Stimulated activated CD4-positive, alpha-beta T cell treated with anti-CD3 and anti-CD28 coated beads, TNF-alpha, amount 100 ng/mL, for 24 hours (primary cell): Measurements from ENCODE around the gene TXLNB.
A peak's percentile ranks its signal among the peaks of the same experiment; 100 is the strongest.
"Not testable (repeated sequence)": the region's sequence is repeated elsewhere in the genome, so short reads cannot be mapped to it uniquely, and the experiment has no call there.

ENCODE experiments used
- DNase-seq, 3 experiments: peaks; one replicate each; pipeline ENCODE4 v3.0.0-alpha.2; 2020; ENCODE audit warnings: low read depth in 3 of 3

TXLNB gene

DNA sequence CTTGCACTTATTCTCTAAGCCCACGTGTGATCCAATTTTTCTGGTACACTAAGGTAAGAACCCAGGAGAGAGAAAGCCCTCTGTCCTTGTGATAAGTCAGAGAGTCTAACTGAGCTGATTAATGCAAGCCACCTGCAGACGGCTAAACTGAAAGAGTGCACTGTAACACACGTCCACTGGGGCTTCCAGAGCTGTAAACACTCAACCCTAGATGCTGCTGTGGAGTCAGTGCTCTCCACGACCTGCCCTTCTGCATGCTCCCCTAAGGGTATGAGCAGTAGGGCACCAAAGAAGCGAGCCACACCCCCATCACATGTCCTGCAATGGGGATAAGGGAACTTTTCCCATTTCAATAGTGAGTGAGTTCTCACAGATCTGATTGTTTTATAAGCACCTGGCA lies 55.7 kb downstream of the TXLNB start:
- no peak for DNase-seq

DNA sequence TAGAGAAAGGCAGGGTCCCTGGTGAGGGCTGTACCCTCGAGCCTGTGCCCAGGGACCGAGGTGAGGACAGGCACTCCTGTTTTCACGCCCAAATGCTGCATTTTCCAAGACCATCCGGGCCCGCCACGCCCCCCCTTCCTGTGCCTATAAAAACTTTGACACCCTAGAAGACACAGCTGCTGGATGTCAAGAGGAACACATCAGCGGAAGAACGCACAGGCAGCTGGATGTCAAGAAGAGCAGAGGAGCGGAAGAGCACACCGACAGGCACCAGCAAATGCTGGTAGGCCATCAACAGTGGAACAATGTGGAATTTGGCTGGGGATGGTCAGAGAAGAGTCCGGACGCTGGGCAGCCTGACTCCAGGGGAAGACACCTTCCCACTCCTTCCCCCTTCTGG lies 56.1 kb downstream of the TXLNB start:
- no peak for DNase-seq

DNA sequence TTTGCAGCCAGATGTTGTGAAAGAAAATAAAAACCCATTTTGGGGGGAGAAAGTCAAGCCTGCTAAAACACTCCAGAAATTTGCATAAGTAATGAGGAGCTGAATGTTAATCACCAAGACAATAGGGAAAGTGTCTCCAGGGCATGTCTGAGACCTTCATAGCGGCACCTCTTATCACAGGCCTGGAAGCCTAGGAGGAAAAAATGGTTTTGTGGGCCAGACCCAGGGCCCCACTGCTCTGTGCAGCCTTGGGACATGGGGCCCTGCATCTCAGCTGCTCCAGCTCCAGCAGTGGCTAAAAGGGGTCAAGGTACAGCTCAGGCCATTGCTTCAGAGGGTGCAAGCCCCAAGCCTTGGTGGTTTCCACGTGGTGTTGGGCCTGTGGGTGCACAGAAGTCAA lies 57.6 kb downstream of the TXLNB start:
- DNase-seq, result not testable (repeated sequence)

DNA sequence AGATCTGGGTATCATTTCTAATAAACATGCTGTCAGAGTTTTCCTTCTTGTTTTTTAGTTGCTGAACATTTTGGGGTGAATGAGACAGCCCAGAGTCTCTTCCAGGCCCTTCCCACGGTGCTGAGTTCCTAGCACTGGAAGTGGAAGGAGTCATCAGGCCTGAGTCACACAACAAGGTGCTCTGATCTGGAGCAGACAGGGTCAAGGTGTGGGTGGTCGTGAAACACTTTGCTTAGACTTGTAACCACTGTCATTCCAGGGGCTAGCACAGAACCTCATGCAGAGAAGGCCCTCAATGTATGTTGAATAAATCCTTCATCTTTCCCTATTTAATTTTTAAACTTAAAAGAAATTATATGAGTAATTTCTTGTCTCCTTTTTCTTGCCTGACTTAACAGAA lies 60.6 kb downstream of the TXLNB start:
- DNase-seq, result no peak

DNA sequence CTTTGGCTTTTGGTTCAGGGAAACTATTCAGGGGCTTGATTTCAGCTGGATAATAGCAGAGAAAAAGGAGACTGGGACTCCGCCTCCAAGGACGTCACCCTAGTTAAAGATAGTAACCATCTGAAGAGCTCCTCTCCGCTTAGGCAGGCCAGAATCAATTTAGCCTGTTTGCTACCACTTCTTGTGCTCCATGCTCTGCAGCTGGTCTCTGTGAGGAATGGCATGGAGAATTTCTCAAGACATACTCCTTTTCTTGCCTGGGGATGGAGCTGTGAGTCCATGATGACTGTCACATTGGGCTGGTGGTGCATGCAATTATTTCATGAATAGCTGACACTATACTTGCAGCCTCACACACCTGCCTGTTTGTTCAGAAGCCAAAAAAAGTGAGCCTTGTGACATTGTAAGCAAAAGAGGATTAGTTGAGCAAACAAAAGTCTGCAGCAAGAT lies 61.4 kb downstream of the TXLNB start:
- no peak for DNase-seq

DNA sequence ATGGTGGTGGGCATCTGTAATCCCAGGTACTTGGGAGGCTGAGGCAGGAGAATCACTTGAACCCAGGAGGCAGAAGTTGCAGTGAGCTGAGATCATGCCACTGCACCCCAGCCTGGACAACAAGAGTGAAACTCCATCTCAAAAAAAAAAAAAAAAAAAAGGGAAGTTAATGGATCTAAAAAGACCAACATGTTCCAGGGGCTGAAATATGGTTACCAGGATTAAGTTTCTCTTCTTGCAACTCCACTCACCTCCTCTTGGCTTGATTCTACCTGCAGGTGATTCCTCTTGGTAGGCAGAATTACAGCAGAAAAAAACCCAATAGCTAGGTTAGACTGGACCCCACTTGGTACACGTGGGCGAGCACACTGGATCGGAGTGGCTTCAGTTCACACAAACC lies 63.4 kb downstream of the TXLNB start:
- DNase-seq, result not testable (repeated sequence)

DNA sequence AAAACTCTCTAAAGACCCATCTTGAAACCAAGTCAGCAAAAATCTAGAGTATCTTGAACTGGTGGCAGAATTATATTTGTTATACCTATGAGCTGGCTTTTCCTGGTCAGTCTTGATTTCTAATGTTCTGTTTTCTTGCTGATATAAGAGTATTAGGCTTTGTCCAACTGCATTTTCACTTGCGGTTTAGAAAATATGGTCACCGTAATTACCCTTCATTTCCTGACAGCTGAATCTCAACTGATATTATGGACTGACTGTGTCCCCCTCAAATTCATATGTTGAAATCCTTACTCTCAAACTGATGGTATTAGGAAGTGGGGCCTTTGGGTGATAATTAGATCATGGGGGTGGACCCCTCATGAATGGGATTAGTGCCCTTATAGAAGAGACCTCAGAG lies 72.1 kb downstream of the TXLNB start:
- no peak for DNase-seq

DNA sequence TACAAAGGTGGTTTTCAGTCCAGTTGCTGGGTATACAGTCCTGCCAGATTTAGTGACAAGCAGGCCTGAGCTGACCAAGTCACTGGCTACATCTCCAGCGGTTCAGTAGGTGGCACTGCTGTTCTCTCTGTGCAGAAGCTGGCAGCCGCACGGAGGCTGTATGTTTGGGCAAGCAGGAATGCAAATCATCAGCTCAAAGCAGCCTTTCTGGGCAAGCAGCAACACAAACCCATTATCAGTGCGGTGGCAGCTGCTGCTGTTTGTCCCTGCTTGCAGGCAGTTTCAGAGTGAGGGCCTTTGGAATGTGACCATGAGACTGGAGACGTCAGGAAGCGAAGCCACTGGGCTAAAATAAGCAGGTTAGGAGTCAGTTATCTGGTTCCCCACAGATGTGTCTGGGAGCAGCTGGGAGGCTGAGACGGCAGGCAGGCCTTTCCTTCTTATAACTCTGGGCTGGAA lies 72.5 kb downstream of the TXLNB start:
- peak; percentile 41 to 64 (median 61) for DNase-seq

DNA sequence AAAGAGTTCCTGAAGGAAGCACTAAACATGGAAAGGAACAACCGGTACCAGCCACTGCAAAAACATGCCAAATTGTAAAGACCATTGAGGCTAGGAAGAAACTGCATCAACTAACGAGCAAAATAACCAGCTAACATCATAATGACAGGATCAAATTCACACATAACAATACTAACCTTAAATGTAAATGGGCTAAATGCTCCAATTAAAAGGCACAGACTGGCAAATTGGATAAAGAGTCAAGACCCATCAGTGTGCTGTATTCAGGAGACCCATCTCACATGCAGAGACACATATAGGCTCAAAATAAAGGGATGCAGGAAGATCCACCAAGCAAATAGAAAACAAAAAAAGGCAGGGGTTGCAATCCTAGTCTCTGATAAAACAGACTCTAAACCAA lies 79.3 kb downstream of the TXLNB start:
- not testable (repeated sequence) for DNase-seq

DNA sequence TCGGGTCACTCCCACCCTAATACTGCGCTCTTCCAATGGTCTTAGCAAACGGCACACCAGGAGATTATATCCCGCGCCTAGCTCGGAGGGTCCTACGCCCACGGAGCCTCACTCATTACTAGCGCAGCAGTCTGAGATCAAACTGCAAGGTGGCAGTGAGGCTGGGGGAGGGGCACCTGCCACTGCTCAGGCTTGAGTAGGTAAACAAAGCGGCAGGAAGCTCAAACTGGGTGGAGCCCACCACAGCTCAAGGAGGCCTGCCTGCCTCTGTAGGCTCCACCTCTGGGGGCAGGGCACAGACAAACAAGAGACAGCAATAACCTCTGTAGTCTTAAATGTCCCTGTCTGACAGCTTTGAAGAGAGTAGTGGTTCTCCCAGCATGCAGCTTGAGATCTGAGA lies 81.0 kb downstream of the TXLNB start:
- DNase-seq, result not testable (repeated sequence)

DNA sequence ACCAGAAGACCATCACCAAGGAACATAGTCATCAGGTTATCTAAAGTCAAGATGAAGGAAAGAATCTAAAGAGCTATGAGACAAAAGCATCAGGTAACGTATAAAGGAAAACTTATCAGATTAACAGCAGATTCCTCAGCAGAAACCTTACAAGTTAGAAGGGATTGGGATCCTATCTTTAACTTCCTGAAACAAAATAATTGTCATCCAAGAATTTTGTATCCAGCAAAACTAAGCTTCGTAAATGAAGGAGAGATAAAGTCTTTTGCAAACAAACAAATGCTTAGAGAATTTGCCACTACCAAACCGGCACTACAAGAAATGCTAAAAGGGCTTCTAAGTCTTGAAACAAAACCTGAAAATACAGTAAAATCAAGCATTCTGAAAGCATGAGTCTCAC lies 86.0 kb downstream of the TXLNB start:
- no peak for DNase-seq

DNA sequence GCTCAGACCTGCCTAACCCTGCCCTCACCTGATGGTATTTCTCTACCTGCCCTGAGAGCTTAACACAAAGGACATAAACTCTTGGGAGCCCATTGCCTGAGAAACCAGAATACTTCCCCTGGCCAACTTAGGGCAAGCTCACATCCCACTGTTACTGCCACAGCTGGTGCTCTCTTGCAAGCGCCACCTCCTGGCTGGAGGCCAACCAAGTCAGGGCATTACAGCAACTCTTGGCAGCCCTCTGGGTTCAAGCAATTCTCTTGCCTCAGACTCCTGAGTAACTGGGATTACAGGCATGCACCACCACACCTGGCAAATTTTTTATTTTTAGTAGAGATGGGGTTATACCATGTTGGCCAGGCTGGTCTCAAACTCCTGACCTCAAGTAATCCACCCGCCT lies 86.8 kb downstream of the TXLNB start:
- peak in 1 of 3 experiments; percentile 11 for DNase-seq

DNA sequence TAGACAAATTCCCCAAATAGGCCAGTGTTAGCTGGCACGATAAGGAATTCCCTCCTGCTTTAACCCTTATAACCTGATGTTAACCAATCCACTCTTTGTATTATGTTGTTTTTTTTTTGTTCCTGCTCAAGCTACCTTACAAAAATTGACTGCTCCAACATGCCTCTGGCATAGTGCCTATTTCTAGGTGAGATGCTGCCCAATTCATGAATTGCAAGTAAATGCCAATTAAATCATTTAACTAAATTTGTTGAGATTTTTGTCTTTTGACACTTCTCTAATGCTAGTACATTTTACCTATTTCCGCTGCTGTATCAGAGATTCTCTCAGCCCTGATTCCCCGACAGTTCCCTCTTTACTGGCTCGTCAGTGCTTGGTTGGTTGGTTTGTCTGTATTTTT lies 90.4 kb downstream of the TXLNB start:
- no peak for DNase-seq

DNA sequence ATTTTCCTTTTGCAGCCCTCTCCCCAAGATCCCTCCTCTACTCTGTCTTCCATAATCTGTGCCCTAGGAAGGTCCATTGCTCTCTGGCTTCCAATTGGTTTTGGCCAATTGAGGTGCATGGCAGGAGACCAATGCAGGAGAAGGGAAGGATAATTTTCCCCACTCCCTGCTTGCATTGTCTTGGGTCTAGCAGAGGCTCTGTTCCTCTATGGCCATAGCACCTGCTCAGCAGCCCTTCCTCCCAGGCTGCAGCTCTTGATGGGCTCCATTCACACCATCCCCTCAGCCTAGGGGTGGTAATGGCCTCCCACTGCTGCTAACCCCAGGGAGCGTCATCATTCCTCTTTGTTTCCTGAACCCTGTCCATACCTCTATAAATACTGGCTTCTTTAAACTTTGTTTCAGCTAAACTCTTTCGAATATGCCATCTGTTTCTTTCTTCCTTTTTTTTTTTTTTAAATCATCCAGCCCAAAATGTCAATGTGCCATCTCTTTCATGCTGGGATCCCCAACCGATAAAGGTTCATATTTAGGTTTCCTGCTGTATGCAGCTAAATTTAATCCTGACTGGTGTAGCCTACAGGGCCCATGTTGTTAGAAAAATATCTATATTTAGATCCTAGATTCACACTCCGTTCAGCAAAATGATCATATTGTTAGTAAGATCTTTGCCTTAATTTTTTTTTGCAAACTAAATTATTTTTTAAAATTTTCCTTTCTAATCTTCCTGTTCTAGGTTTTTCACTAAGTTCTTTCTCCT lies 93.1 kb downstream of the TXLNB start:
- DNase-seq, result no peak

DNA sequence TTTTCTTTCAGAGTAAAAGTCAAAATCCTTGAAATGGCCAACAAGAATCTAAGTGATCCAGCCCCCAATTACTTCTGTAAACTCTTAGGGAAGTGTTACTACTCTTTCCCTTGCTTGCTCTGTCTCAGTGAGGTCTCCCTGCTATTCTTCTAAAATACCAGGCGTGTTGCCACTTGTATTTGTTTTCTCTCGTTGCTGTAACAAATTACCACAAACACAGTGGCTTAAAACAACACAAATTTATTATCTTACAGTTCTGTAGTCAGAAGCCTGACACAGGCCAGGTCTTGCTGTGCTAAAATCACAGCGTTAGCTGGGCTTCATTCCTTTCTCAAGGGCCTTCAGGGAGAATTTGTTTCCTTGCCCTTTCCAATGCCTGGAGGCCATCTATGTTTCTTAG lies 97.1 kb downstream of the TXLNB start:
- DNase-seq, result no peak
